ENCODE measurements around the gene TP53I3.

- TF ChIP-seq ZBTB7A (IDR thresholded peaks at IDR 0.05; ENCODE audit: low read depth) (no peak), EP300 (IDR thresholded peaks at IDR 0.05; ENCODE audit: borderline replicate concordance) (no peak), MAX (IDR thresholded peaks at IDR 0.05) (no peak), CEBPB (IDR thresholded peaks at IDR 0.05) (no peak), CREB1 (IDR thresholded peaks at IDR 0.05; ENCODE audit: low read depth) (no peak), REST (IDR thresholded peaks at IDR 0.05; ENCODE audit: low read depth) (no peak), YY1 (IDR thresholded peaks at IDR 0.05; ENCODE audit: low read depth) (no peak), TCF12 (IDR thresholded peaks at IDR 0.05; ENCODE audit: low read depth) (no peak), RAD21 (IDR thresholded peaks at IDR 0.05; ENCODE audit: low read depth) (no peak)
Observed at GRCh38 chr2:24122366-24123194, 37.9 kb upstream of the TP53I3 start.

All from Ishikawa (cell line).